ENCODE measurements around the gene RPS2. TPM values are rescaled to one million over a fixed set of nuclear protein-coding genes. Genes with fewer than 3 reads are reported as not detected.

Gene RPS2
- total and polyA plus RNA-seq, 4 donors: 682 to 1,957 (median 1,591) TPM

- no peak for DNase-seq (ENCODE audit: low read depth in 4 of 6, low spot score in 6 of 6)
- Histone ChIP-seq H3K36me3 (ENCODE audit: control insufficient read depth, insufficient read depth, low read length) (peaks cover 94% of the 10 kb centered on the region), H3K4me1 (ENCODE audit: control insufficient read depth, insufficient read depth, low read length) (peaks cover 21% of the 10 kb centered on the region), H3K9me3 (ENCODE audit: control insufficient read depth, insufficient read depth, low read length) (no peaks in the 10 kb centered on the region), H3K27me3 (ENCODE audit: control insufficient read depth, insufficient read depth, low read length) (no peaks in the 10 kb centered on the region), H3K27ac (ENCODE audit: low read depth, low read length) (no peak overlapping the region), H3K4me3 (ENCODE audit: low read depth, low read length) (no peak overlapping the region)
- WGBS (ENCODE audit: insufficient coverage): 92% methylated on average over 24 of the region's 28 CpGs
These were observed 35.4 kb upstream of the RPS2 start for GRCh38 chr16:1999866-2000514.

DNA sequence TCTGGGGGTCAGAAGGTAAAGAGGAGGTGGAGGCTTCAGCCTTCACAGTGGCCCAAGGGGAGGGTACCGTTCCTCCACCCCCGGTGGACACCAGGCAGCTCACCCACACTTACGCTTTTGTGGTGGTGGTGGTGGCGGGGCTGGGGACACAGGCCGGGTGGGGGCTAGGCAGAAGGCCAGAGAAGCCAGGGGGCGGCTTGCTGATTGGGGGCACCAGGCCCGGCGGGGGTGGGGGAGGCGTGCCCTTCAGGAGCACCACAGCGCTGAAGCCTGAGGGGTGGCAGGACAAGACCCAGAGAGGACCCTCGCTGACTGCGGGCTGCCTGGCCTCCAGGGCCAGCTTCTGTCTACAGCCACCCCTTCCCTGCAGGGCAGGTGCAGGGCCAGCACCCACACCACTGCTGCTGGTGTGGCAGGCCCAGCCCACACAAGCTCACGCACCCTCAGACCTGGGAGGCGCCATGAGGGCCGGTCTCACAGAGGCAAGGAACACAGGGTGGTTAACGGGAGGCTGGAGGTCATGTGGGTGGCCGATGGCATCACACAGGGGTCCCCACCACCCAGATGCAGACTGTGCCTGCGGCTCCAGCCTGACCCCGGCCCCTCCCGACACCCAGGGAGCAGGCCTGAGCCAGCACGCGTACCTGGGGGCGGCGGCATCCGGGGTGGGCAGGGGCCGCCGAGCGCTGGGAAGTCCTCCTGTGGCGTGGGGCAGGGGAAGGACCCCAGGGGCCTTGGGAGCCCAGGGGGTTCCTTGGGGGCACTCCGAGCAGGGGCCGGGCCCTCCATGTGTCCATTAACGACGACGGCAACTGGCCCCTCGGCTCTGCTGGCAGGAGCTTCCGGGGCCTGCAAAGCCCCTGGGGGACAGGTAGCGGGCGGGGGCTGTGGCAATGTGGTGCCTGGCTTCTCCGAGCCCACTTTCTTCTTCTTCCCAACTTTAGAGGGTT, 34.5 kb upstream of the RPS2 start:
- Histone ChIP-seq H3K36me3 (ENCODE audit: control insufficient read depth, insufficient read depth, low read length) (peaks cover 87% of the 10 kb centered on the region), H3K4me3 (ENCODE audit: low read depth, low read length) (no peak overlapping the region), H3K4me1 (ENCODE audit: control insufficient read depth, insufficient read depth, low read length) (peaks cover 13% of the 10 kb centered on the region), H3K27me3 (ENCODE audit: control insufficient read depth, insufficient read depth, low read length) (no peaks in the 10 kb centered on the region), H3K27ac (ENCODE audit: low read depth, low read length) (no peak overlapping the region), H3K9me3 (ENCODE audit: control insufficient read depth, insufficient read depth, low read length) (no peaks in the 10 kb centered on the region)
- 93% methylated on average over 34 of the region's 39 CpGs for WGBS (ENCODE audit: insufficient coverage)
- DNase-seq (ENCODE audit: low read depth in 4 of 6, low spot score in 6 of 6): no peak

DNA sequence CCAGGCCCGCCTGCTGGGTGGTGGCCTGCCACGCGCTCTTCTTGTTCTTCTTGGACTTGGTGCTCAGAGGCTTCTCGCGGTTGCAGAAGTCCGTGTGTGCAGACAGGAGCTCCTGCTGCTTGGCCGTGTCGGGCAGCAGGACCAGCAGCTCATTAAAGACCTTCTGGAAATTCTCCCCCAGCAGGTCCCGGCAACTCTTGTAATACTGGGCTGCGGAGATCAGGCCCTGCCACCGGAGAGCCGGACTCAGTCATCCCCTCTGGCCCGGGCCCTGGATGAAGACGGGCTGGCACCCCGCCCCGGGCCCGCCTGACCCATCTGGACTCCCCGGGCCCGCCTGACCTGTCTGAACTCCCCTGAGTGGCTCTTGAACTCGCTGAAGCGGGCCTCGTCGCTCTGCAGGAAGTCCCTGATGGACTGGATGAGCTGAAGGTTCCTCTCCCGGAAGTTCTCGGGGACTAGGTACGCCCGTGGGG, 33.8 kb upstream of the RPS2 start:
- peaks cover 85% of the 10 kb centered on the region for H3K36me3 ChIP-seq (ENCODE audit: control insufficient read depth, insufficient read depth, low read length)
- H3K4me3 ChIP-seq (ENCODE audit: low read depth, low read length): no peak overlapping the region
- no peak overlapping the region for H3K27ac ChIP-seq (ENCODE audit: low read depth, low read length)
- peaks cover 6% of the 10 kb centered on the region for H3K4me1 ChIP-seq (ENCODE audit: control insufficient read depth, insufficient read depth, low read length)
- no peak for DNase-seq (ENCODE audit: low read depth in 4 of 6, low spot score in 6 of 6)
- WGBS (ENCODE audit: insufficient coverage): 93% methylated on average over 26 of the region's 27 CpGs
- H3K27me3 ChIP-seq (ENCODE audit: control insufficient read depth, insufficient read depth, low read length): no peaks in the 10 kb centered on the region
- H3K9me3 ChIP-seq (ENCODE audit: control insufficient read depth, insufficient read depth, low read length): no peaks in the 10 kb centered on the region

DNA sequence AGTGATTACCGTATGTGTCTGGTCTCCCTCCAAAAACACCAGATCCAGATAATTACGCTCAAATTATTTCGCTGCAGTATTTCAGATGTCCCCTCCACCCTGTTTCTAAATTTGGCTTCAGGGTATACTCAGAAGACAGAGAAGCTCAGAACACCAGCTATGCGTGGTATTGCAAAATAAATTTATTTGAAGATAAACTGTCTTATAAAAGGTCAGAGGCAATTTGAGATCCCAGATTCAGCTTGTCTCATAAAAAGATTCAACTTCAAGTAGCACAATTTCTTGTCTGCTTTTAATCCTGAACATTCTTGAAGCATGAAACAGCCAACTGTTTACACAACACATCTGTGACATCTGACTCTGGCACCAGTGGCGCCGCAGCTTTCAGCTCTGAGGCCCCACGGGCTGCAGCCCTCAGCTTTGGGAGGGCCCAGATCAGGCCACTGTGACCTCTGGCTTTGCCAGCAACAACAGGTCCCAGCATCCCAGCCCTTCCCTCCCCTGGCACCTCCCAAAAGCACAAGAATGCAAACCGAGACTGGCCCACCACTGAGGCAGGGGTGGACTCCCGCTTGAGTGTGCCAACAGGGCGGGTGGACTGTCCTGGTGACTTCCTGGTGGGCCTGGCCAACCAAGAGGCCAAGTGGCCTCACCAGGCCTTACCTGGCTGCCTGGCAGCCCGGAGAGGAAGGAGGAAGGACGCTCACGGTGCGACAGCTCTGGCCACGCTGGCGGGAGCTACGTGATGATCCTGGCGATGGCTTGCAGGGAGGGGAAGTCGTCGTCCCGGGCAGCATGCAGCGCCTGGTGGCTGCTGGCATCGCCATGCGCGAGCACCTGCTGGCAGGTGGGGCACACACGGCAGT, 33.1 kb upstream of the RPS2 start:
- Histone ChIP-seq H3K27ac (ENCODE audit: low read depth, low read length) (no peak overlapping the region), H3K27me3 (ENCODE audit: control insufficient read depth, insufficient read depth, low read length) (peaks cover 2% of the 10 kb centered on the region), H3K9me3 (ENCODE audit: control insufficient read depth, insufficient read depth, low read length) (no peaks in the 10 kb centered on the region), H3K4me3 (ENCODE audit: low read depth, low read length) (no peak overlapping the region), H3K4me1 (ENCODE audit: control insufficient read depth, insufficient read depth, low read length) (peaks cover 10% of the 10 kb centered on the region), H3K36me3 (ENCODE audit: control insufficient read depth, insufficient read depth, low read length) (peaks cover 85% of the 10 kb centered on the region)
- no peak for DNase-seq (ENCODE audit: low read depth in 4 of 6, low spot score in 6 of 6)
- WGBS (ENCODE audit: insufficient coverage): 96% methylated on average over 24 of the region's 26 CpGs

DNA sequence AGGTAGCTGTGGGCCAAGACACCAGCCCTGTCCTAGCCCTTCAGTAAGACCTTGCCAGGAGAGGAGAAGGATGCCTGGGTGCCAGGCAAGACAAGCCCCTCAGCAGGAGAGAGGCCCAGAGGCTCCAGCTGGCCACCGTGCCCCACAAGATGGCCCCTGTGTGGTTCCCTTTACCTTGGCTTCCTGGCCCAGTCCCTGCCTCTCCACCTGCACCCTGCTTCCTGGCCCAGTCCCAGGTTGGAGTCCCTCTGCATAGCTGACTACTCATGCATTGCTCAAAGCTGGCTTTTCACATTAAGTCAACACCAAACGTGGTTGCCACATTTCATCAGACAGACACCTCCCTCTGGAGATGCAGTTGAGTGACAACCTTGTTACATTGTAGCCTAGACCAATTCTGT, 29.1 kb upstream of the RPS2 start:
- no peak for DNase-seq (ENCODE audit: low read depth in 4 of 6, low spot score in 6 of 6)
- H3K4me1 ChIP-seq (ENCODE audit: control insufficient read depth, insufficient read depth, low read length): peaks cover 40% of the 10 kb centered on the region
- WGBS (ENCODE audit: insufficient coverage): 61% methylated on average over 2 of the region's 2 CpGs

GRCh38 chr16:1992704-1993317, 28.2 kb upstream of the RPS2 start:
- H3K27me3 ChIP-seq (ENCODE audit: control insufficient read depth, insufficient read depth, low read length): peaks cover 32% of the 10 kb centered on the region
- 23% methylated on average over 50 of the region's 50 CpGs for WGBS (ENCODE audit: insufficient coverage)
- peaks cover 38% of the 10 kb centered on the region for H3K4me1 ChIP-seq (ENCODE audit: control insufficient read depth, insufficient read depth, low read length)
- H3K9me3 ChIP-seq (ENCODE audit: control insufficient read depth, insufficient read depth, low read length): no peaks in the 10 kb centered on the region
- H3K36me3 ChIP-seq (ENCODE audit: control insufficient read depth, insufficient read depth, low read length): peaks cover 43% of the 10 kb centered on the region
- H3K4me3 ChIP-seq (ENCODE audit: low read depth, low read length): no peak overlapping the region
- DNase-seq (ENCODE audit: low read depth in 4 of 6, low spot score in 6 of 6): no peak
- no peak overlapping the region for H3K27ac ChIP-seq (ENCODE audit: low read depth, low read length)

More for the DNA sequence above, 29.1 kb upstream of the RPS2 start:
- peaks cover 52% of the 10 kb centered on the region for H3K36me3 ChIP-seq (ENCODE audit: control insufficient read depth, insufficient read depth, low read length)
- H3K4me3 ChIP-seq (ENCODE audit: low read depth, low read length): no peak overlapping the region
- peaks cover 27% of the 10 kb centered on the region for H3K27me3 ChIP-seq (ENCODE audit: control insufficient read depth, insufficient read depth, low read length)
- no peak overlapping the region for H3K27ac ChIP-seq (ENCODE audit: low read depth, low read length)
- H3K9me3 ChIP-seq (ENCODE audit: control insufficient read depth, insufficient read depth, low read length): no peaks in the 10 kb centered on the region

GRCh38 chr16:1991948-1992703, 27.5 kb upstream of the RPS2 start:
- Histone ChIP-seq H3K27ac (ENCODE audit: low read depth, low read length) (no peak overlapping the region), H3K4me3 (ENCODE audit: low read depth, low read length) (peak overlapping the region; percentile 24), H3K9me3 (ENCODE audit: control insufficient read depth, insufficient read depth, low read length) (no peaks in the 10 kb centered on the region), H3K4me1 (ENCODE audit: control insufficient read depth, insufficient read depth, low read length) (peaks cover 37% of the 10 kb centered on the region), H3K36me3 (ENCODE audit: control insufficient read depth, insufficient read depth, low read length) (peaks cover 43% of the 10 kb centered on the region), H3K27me3 (ENCODE audit: control insufficient read depth, insufficient read depth, low read length) (peaks cover 32% of the 10 kb centered on the region)
- DNase-seq (ENCODE audit: low read depth in 4 of 6, low spot score in 6 of 6): peak in 5 of 6 donors; percentile 58 to 95 (median 78)
- under 1% methylated on average over 80 of the region's 96 CpGs for WGBS (ENCODE audit: insufficient coverage)

DNA sequence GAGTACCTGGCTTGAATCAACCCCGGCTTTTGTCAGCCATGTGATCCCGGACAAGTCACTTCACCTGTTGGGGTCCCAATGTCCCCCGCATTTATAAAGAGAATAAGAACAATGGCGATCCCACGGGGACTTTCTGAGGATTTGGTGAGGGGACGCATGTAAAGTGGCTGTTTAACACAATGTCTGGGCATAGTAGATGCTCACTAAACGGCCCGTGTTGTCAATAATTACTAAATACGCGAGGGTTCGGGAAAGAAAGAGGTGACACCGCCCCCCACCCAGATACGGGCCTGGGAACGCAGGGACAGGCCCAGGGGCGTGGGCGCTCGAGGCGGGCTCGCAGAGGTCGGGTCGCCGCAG, 26.9 kb upstream of the RPS2 start:
- Histone ChIP-seq H3K4me3 (ENCODE audit: low read depth, low read length) (no peak overlapping the region), H3K9me3 (ENCODE audit: control insufficient read depth, insufficient read depth, low read length) (no peaks in the 10 kb centered on the region), H3K36me3 (ENCODE audit: control insufficient read depth, insufficient read depth, low read length) (peaks cover 43% of the 10 kb centered on the region), H3K27ac (ENCODE audit: low read depth, low read length) (no peak overlapping the region), H3K4me1 (ENCODE audit: control insufficient read depth, insufficient read depth, low read length) (peaks cover 37% of the 10 kb centered on the region), H3K27me3 (ENCODE audit: control insufficient read depth, insufficient read depth, low read length) (peaks cover 32% of the 10 kb centered on the region)
- WGBS (ENCODE audit: insufficient coverage): 9% methylated on average over 22 of the region's 22 CpGs
- no peak for DNase-seq (ENCODE audit: low read depth in 4 of 6, low spot score in 6 of 6)

All from spinal cord (tissue), 10 donors.